ENCODE measurements around the gene UNC5A.

The UNC5A gene

DNA sequence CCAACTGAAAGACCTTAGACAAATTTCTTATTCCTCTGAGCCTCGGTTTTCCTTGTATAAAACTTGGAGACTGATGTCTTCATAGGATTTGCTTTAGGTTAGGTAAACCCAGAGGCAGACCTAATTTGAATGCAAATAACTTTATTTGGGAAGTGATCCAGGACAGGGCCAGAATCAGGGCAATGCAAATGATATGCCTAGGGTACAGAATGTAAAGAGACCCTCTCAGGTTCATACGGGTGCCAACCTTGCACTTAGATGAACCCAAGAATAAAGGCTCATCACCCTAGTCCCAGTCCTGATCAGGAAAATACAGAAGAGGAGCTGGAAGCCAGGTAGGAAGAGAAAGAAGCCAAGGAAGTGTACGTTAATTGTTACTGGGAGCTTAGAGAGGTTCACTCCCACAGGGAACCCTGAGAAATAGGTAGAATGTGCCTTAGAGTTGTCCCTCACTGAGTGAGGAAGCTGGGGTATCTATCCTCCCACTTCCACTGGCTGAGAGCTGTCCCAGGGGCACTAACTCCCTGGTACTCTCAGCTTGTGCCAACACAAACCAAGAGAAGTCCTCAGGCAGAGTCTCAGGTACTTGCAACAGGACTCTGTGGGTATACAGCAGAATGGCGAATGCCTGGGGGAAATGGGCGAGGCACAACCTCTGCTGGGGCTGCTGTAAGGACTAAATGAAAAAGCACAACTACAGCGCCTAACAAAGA, 91.9 kb downstream of the UNC5A start:
- TF ChIP-seq, protein P1, sequence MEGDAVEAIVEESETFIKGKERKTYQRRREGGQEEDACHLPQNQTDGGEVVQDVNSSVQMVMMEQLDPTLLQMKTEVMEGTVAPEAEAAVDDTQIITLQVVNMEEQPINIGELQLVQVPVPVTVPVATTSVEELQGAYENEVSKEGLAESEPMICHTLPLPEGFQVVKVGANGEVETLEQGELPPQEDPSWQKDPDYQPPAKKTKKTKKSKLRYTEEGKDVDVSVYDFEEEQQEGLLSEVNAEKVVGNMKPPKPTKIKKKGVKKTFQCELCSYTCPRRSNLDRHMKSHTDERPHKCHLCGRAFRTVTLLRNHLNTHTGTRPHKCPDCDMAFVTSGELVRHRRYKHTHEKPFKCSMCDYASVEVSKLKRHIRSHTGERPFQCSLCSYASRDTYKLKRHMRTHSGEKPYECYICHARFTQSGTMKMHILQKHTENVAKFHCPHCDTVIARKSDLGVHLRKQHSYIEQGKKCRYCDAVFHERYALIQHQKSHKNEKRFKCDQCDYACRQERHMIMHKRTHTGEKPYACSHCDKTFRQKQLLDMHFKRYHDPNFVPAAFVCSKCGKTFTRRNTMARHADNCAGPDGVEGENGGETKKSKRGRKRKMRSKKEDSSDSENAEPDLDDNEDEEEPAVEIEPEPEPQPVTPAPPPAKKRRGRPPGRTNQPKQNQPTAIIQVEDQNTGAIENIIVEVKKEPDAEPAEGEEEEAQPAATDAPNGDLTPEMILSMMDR (IDR thresholded peaks at IDR 0.05; ENCODE audit: low read depth, low read length, missing control alignments): no peak
- no peak for DNase-seq (ENCODE audit: low read depth)
- H3K4me3 ChIP-seq (ENCODE audit: low read depth, low read length): no peak overlapping the region

DNA sequence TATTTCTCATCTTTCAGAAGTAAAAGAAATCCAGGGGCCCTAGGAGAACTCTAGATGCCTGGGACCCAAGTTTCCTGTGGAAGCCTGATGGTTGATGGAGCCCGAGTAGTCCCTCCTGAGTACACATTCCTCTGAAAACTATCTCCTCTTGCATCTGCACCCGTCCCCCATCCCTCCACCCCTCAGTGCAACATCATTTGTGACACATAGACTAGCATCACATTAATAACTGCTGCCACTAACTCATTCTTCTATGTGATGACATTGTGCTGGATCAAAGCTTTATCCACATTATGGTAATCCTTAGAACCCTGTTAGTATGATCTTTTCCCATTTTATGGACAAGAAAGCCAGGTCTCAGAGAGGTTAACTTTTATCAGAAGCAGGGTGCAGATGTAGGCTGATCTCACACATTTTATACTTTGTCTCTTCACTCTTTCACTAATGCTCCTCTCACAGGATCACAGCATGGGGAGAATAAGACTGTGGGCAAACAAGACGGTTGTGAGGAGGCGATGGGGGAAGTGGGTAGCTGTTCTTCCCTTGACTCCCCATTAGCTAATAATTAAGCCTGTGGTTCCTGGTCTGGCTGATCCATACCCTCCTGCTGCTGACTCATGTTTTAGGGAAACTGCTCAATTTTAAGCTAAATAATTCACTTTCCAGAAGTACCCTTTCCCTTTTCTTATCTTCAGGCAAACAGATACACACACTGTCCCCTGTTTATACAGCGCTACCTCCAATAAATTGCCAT, 92.7 kb downstream of the UNC5A start:
- TF ChIP-seq, protein P1 (IDR thresholded peaks at IDR 0.05; ENCODE audit: low read depth, low read length, missing control alignments): no peak
- no peak overlapping the region for H3K4me3 ChIP-seq (ENCODE audit: low read depth, low read length)
- no peak for DNase-seq (ENCODE audit: low read depth)

DNA sequence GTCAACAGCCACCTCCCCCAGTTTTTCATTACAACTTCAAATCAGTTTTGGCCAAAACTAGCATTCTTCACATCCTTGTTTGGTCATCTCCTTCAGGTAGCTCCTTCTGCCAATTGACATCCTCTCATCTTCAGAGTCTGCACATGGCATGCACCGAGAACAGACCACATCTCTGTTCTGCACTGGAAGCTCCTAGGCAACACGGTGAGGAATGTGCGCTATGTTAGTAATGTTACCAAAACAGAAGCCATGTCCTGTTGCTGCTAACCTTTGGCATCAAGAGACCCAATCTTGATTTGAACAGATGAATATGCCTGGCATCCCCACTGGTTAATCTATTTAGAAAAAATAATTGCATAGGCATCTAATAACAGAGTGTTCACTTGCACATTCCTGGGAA, 93.9 kb downstream of the UNC5A start:
- no peak overlapping the region for H3K4me3 ChIP-seq (ENCODE audit: low read depth, low read length)
- no peak for DNase-seq (ENCODE audit: low read depth)
- TF ChIP-seq, protein P1 (IDR thresholded peaks at IDR 0.05; ENCODE audit: low read depth, low read length, missing control alignments): no peak

- TF ChIP-seq, protein P1 (IDR thresholded peaks at IDR 0.05; ENCODE audit: low read depth, low read length, missing control alignments): no peak
- no peak for DNase-seq (ENCODE audit: low read depth)
- no peak overlapping the region for H3K4me3 ChIP-seq (ENCODE audit: low read depth, low read length)
These were observed 95.8 kb downstream of the UNC5A start for GRCh38 chr5:176906126-176906525.

DNA sequence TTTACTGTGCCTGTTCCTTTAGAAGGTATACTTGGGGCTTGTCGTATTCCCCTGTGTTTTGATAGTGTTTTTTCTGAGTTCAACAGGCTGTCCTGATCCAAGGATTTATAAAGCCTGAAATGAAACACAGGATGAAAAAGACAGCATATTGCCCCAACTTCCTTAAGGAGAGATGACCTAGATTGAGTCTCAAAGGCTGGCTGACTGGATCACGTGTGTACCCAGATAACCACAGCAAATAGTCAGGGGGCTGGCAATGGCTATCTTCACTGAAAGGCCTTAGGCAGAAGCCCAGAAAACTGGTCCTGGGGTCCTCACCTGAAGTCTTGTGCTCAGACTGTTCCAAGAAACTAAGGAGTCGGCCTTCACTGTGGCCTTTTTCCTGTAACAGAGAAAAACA, 96.4 kb downstream of the UNC5A start:
- TF ChIP-seq, protein P1 (IDR thresholded peaks at IDR 0.05; ENCODE audit: low read depth, low read length, missing control alignments): no peak
- DNase-seq (ENCODE audit: low read depth): no peak
- H3K4me3 ChIP-seq (ENCODE audit: low read depth, low read length): no peak overlapping the region

DNA sequence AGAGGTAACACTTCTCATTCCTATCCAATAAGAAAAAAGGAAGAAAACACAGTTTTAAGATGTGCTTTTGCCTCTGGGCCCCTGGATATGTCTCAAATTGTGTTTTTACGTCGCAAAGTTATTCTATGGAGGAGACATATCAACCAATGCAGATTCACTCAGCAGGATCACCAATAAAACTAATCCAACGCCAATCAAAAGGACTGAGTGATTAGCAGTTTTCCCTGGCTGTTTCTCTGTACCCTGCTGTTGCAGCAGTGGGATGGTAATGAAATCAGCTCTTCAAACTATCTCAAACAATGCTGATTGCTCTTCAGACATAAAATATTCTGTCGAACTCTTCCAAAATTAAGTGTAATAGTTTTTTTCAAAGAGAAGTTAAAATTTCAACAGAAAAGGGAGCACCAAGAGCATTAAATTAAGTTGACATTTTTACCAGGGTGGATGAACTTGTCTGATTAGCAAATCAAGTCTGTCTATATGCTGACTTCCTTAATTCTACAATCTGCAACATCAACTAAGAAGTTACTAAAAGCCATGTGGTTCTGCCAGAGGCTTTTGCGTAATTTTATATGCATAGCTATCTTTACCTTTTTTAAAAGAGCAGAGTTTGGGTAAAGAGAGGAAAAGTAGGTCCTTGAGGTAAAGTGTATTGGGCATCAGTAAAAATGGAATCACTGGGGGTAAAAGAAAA, 98.5 kb downstream of the UNC5A start:
- TF ChIP-seq, protein P1 (IDR thresholded peaks at IDR 0.05; ENCODE audit: low read depth, low read length, missing control alignments): no peak
- no peak for DNase-seq (ENCODE audit: low read depth)
- H3K4me3 ChIP-seq (ENCODE audit: low read depth, low read length): no peak overlapping the region
